Activated CD4-positive, alpha-beta T cell treated with anti-CD3 and anti-CD28 coated beads, Interleukin-2, amount 50 U/mL, for 1 hour (primary cell): ENCODE measurements around the gene KIRREL3.

Experiments used
- DNase-seq: peaks from one replicate; pipeline ENCODE4 v3.0.0-alpha.2; 2020

KIRREL3 gene

GRCh38 chr11:126548581-126549550, 451.7 kb downstream of the KIRREL3 start:
- DNase-seq = no peak

DNA sequence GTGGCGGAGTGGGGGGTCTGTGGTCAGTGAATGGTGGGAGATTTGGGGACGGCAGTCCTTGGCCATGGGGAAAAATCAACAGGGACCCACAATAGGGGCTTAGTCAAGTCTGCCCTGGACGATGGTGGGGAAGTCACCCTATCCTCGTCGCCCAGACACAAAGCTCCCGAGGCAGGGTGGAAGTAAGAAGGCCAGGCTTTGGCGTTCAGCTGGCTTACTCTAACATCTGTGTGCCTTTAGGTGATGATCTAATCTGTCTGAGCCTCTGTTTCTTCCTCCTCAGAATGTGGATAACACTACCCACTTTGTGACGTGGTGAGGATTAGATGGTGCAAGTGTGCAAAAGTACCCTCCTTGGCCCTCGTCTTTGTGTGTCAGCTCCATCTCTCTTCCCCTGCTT, 452.9 kb downstream of the KIRREL3 start:
- DNase-seq = no peak

DNA sequence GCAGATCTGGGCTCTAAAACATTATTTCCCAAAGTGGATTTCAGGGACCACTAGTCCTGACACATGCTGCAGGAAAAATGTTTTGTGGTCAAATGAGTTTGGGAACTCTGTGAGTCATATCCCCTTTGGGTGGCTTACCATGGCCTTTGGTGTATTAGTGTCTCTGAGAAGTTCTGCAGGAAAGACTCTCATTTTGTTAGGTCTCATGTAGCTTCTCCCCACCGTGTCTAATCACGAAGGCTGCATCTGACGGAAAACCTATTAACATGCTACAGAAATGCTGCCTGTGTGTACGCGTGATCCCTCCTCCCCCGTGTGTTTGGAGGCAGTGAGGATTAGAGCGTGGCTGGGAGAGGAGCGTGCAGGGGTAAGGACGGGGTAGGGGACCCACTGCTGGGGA, 453.4 kb downstream of the KIRREL3 start:
- DNase-seq = no peak

DNA sequence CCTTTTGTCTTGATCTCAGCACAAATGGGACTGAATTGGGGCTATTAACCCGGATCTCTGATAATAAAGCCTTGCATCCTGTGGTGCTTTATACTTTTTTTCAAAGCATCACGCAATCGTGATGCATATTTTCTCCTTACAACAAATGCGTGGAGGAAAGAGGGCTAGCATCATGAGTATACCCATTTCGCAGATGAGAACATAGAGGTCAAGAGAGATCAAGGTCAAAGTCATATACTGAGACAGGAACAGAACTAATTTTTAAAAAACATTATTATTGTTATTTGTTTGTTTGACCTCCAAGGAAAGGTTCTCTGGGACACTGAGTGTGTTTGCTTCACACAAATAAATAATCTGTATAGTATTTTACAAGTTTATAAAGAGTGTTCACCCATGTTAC, 453.9 kb downstream of the KIRREL3 start:
- no peak for DNase-seq

GRCh38 chr11:126546191-126546590, 454.4 kb downstream of the KIRREL3 start:
- DNase-seq = no peak

- no peak for DNase-seq
Measured at GRCh38 chr11:126545057-126545555, 455.5 kb downstream of the KIRREL3 start.

DNA sequence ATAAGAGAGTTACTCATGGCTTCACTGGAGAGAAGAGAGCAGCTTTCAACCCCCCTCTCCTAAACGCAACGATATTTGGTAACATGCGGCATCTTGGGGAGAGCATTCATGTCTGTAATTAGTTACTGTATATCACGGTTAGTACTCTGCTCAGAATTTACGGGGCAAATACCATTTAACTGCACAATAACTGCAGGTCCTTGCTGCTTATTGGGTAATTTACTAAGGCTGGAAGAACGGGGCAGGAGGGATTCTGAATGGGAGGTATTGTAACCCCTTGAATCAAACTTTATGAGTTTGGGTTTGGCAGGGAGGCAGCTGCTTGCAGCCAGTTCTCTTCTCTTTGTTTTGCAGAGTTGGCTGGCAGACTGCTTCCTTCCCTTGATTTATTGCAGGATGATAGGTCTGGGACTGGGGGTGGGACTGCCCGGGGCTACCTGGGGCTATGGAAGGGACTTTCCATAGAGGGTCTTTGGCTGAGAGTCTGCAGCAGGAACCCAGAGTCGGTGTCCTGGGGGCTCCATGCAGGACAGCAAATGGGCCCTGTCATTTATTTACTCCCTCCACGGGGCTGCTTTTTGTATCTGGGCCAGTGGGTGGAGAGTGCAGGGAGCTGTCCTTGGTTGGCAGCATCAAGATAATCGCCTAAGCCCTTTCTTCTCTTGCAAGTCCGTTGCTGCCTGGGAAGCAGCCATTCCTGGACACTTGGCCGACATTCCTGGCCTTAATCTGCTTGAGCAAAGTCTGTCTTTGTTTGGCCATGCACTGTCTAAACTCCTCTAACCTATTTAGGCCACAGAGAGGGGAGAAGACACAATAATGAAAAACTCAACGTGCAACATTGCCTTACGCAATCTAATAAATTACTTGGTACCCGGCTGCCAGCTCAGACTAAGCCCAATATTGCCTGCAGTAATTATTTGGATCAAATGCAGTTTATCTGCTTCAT, 456.2 kb downstream of the KIRREL3 start:
- no peak for DNase-seq

DNA sequence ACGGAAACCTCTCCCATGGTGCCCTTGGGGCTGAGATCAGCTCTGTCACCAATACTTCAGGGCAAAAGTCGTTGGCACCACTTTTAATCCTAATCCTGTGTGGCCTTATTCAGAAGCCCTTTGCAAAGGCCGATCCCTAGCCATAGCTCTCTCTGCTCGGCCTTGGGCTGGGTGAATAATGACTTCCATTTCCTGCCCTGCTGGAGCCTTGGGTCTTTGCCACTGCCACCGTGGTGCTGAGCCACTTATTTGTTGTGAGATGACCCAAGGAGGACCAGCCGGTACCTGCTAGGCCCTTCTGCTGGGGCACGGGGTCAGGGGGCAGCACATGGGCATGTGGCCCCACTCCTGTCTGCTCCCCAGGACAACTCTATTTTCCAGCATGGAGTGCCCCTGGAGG, 456.9 kb downstream of the KIRREL3 start:
- no peak for DNase-seq

- no peak for DNase-seq
Measured at GRCh38 chr11:126542334-126543015, 458.1 kb downstream of the KIRREL3 start.

DNA sequence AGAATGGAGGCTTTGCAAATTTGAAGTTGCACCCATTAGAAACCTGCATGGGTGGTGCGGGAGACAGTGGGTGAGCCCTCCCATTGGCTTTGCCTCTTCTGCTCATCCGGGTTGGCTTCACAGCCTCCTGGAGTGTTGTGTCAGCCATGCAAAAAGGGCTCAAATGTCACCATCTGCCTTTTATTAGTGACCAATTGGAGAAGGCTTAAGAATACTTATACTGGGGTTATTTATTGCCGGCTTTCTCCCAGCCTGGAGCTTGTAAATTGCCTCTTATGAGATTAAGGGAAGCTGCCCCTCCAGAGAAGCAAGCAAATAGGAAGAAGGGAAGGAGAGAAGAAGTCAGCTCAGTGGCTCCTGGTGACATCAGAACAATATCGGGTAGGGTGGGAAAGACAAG, 462.5 kb downstream of the KIRREL3 start:
- DNase-seq = no peak

DNA sequence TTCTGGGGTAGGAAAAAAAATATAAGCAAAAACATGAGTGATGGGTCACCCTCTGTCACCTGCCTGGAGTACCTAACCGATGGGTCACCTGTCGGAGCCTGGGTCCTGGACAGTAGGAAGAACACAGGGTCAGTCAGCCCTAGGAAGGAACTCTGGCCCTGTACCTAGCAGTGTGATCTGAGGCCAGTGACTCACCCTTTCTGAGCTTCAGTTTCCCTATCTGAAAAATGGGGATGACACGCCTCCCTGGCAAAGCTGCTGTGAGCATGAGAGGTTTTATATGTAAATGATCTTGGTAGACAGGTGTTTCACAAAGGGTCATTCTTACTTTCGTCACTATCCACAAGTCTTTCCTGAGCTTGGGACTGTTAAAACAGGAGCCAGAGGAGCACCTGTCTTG, 463.1 kb downstream of the KIRREL3 start:
- DNase-seq = no peak

DNA sequence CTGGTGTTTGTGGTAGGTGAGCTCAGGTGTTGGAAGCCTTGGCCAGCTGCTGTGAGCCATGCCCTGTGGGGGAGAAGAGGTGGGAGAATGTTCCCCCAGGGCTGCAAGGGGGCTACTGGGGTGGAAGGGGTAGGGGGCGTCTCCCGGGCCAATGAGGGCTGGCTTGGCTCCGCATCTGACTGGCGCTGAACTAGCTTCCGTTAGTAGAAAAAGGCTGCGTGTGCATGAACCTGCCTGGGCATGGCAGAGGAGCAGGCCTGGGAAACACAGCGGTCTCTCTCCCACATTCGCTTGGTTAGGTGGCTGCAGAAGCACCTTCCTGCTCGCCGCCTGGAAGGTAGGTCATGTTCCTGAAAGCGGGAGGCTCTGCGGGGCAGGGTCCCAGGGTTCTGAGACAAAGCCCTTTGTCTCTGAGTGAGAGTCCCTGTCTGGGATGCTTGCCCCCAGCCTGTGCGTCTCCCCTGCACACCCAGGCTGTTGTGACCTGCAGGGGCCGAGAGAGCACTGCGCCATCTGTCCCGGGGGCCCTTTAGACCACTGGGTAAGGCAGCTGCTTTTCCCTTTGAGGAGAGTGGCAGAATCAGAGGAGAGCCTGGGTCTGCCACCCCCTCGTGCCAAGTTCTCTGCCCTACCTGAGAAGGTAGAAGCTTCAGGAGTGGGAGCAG, 466.3 kb downstream of the KIRREL3 start:
- DNase-seq = no peak

GRCh38 chr11:126533560-126533959, 467.0 kb downstream of the KIRREL3 start:
- no peak for DNase-seq

DNA sequence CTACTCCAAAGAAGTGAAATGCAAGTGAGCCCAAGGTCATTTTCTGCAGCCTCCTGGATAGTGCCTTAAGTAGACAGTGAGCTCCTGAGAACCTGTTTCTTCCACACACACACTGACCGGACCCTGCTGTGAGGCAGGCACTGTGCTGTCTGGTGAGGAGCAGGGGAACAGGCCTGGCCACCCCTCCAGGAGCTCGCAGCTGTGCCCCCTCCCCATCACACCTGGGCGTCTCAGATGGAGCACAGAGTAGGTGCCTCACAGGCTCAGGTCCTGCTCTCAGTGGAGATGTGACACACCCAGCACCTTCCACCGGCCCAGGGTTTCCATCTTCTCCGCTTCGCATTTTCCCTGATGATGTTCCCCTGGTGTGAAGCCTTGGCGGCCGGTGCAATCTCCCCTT, 470.2 kb downstream of the KIRREL3 start:
- DNase-seq = no peak

- no peak for DNase-seq
Measured at GRCh38 chr11:126529037-126529436, 471.5 kb downstream of the KIRREL3 start.

GRCh38 chr11:126528075-126528474, 472.5 kb downstream of the KIRREL3 start:
- no peak for DNase-seq

DNA sequence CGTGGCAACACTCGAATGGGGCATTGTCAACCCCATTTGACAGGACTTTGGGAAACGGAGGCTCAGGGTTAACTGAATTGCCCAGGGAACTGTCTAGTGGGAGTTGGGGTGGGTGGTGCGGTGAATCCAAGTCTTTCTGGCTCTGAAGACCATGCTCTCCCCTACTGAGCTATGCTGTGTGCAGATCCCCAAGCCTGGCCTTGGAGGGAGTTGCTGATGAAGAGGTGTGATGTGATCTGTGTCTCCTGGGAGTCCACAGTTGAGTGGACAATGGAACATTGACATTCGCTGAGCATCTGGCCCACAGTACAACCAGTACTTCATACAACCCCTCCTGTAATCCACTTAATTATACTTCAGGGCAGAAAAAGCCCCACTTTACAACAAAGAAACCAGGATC, 472.9 kb downstream of the KIRREL3 start:
- no peak for DNase-seq

DNA sequence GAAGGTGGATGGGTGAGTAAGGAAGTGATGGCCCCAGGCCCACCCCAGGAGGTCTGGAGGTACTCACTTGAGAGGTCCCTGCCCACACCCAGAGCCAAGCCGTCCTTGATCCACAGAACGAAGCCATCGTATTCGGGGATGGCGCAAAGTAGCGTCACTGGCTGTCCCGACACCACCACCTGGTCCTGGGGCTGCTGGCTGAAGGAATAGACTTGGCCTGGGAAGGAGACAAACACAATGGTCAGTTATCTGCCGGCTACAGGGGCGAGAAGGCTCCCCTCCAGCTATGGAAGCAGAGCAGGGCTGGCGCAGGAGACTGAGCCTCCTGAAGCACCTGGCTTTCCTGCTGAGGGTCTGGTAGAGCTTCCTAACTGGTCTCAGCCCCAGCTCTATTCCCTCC, 474.1 kb downstream of the KIRREL3 start:
- DNase-seq = no peak

- no peak for DNase-seq
Measured at GRCh38 chr11:126525702-126526101, 474.9 kb downstream of the KIRREL3 start.

GRCh38 chr11:126525216-126525615, 475.4 kb downstream of the KIRREL3 start:
- DNase-seq = no peak

DNA sequence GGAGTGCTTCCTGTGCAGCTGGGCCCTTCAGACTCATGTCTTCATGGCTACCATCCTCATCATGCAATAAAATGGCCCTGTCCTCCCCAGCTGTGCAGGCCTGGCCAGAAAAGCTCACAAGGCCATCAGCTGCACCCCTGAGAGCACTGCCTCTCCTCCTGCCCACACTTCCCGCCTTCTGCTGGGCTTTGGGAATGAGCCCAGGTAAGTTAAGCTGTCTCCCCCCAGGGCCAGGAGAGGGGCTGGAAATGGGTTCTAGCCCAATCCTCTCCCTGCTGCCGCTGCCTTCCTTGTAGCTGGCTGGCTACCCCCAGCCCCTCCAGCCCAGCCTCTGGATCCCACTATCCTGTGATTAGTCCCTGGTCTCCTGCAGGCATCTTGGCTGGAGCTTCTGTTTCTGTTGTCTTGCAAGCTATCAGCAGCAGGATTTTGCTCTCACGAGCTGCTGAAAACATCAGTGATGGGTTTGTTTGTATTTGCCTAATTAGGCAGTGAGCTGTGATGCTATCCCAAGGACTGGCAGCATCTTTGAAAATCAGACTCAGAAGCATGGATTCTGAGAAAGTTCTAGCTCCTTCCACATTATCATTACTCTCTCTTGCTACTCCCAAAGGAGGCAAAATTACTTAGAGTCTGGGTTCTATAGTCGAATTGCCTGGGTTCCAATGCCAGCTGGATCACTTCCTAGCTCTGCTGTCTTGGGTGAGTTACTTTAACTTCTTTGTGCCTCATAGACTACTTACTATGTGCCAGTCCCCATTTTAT, 476.9 kb downstream of the KIRREL3 start:
- DNase-seq = no peak

GRCh38 chr11:126522606-126523005, 478.0 kb downstream of the KIRREL3 start:
- no peak for DNase-seq
